Ascending aorta (tissue), 2 donors: ENCODE measurements around the gene PRR36. TPM values are rescaled to one million over a fixed set of nuclear protein-coding genes. Genes with fewer than 3 reads are reported as not detected.

Experiments
- DNase-seq, 2 donors: peaks; one replicate each; pipeline ENCODE4 v3.0.0-alpha.2; 2019; ENCODE audit warnings: low spot score in 2 of 2
- H3K27ac ChIP-seq, 2 donors: fragments of 200-600 bp; sonication (generic); one replicate each; pipeline ENCODE4 v1.5.1; 2016 to 2017; ENCODE audit warnings: mild to moderate bottlenecking in 1 of 2
- H3K27me3 ChIP-seq: fragments of 200-600 bp; sonication (generic); one replicate; pipeline ENCODE4 v1.5.1; 2017
- H3K36me3 ChIP-seq, 2 donors: fragments of 200-600 bp; sonication (generic); one replicate each; pipeline ENCODE4 v1.5.1; 2016
- H3K4me1 ChIP-seq, 2 donors: fragments of 200-600 bp; sonication (generic); one replicate each; pipeline ENCODE4 v1.5.1; 2016 to 2017; ENCODE audit warnings: mild to moderate bottlenecking in 1 of 2
- H3K4me3 ChIP-seq, 2 donors: fragments of 200-600 bp; sonication (generic); one replicate each; pipeline ENCODE4 v1.5.1; 2016 to 2017; ENCODE audit warnings: mild to moderate bottlenecking in 1 of 2
- H3K9me3 ChIP-seq, 2 donors: fragments of 200-600 bp; sonication (generic); one replicate each; pipeline ENCODE4 v1.5.1; 2016
- intact Hi-C: fragments of 100-400 bp; cut with DNase I; formaldehyde crosslinking; loops from one replicate; pipeline ENCODE4 v1.15.1; 2023
- total RNA-seq: library from RNA; depleted of rRNA; stranded (reverse); fragments of >200 nt; gene quantifications from one replicate; pipeline ENCODE4 v1.1.0, GENCODE V29; 2016
- TF ChIP-seq, protein P1 (sequence below), 3 experiments: fragments of 200-600 bp in 2 of 3; fragments of 450-650 bp in 1 of 3; sonication (generic) in 2 of 3; IDR thresholded peaks; one replicate each; pipeline ENCODE4 v1.5.1; 2016 to 2019; ENCODE audit warnings: antibody characterized with exemption in 3 of 3, mild to moderate bottlenecking in 1 of 3, moderate library complexity in 1 of 3

The PRR36 gene
- total RNA-seq, 1 donor from 2014 or later = not detected

DNA sequence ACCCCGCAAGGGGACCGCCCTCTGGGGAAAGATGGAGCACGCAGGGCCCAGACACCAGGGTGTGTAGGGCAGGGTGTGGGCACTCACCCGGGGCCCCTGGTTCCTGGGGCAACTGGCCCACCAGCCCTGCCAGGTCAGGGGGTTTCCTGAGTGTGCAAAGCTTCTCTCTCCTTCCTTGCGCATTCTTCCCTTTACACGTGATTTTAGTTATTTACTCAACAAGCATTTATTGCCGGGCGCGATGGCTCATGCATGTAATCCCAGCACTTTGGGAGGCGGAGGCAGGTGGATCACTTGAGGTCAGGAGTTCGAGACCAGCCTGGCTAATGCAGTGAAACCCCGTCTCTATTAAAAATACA, 20.4 kb downstream of the PRR36 start:
- Histone ChIP-seq H3K4me3 (no peak overlapping the region), H3K9me3 (no peaks in the 10 kb centered on the region), H3K27me3 (no peaks in the 10 kb centered on the region), H3K36me3 (peaks cover 2 to 9% of the 10 kb centered on the region in 2 donors), H3K27ac (no peak overlapping the region), H3K4me1 (no peaks in the 10 kb centered on the region)
- intact Hi-C loops = loop anchor here (5.0 kb wide), 1 partner anchor 154 kb away; the partner anchor contains the start of gene ELAVL1
- DNase-seq = no peak
- TF ChIP-seq, protein P1, sequence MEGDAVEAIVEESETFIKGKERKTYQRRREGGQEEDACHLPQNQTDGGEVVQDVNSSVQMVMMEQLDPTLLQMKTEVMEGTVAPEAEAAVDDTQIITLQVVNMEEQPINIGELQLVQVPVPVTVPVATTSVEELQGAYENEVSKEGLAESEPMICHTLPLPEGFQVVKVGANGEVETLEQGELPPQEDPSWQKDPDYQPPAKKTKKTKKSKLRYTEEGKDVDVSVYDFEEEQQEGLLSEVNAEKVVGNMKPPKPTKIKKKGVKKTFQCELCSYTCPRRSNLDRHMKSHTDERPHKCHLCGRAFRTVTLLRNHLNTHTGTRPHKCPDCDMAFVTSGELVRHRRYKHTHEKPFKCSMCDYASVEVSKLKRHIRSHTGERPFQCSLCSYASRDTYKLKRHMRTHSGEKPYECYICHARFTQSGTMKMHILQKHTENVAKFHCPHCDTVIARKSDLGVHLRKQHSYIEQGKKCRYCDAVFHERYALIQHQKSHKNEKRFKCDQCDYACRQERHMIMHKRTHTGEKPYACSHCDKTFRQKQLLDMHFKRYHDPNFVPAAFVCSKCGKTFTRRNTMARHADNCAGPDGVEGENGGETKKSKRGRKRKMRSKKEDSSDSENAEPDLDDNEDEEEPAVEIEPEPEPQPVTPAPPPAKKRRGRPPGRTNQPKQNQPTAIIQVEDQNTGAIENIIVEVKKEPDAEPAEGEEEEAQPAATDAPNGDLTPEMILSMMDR (IDR thresholded peaks at IDR 0.05) = no peak

DNA sequence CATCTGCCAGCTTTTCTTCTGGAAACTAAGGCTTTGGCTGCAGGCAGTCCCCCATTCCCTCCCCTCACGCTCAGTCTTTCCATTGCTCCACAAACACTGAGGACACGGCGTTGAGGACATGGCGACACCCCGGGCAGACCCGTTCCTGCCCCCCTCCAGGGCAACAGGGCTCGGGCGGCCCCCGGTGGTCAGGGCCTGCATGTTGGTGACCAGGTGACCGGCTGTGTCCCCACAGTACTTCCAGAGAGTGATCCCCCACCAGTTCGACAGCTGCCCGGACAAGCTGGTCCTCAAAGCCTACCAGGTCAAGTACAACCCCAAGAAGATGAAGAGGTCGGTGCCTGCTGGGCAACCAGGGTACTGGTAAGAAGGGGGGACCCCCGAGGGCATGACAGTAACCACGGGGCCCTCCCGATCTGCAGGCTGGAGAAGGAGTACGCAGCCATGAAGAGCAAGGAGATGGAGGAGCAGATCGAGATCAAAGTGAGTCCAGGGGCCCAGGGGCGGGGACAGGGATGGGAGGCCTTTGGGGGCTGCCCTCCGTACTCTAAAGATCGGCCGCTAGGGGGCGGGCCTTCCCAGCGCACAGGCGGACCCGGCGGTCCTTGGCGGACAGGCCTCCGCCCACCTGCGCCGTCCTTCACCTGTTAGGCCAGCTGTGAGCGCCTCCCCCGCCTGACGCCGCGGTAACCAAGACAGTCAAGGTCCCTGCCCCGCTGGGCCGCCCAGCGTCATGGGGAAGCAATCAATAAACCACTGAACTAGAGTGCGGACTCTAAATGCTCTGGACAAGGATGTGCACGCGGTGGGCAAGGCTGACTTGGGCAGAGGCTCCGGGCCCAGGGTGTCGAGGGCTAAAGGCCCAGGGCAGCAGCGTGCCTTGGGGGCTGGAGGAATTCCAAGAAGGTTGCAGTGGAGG, 21.1 kb downstream of the PRR36 start:
- Histone ChIP-seq H3K27ac (no peak overlapping the region), H3K4me3 (no peak overlapping the region), H3K36me3 (peaks cover 2 to 5% of the 10 kb centered on the region in 2 donors), H3K4me1 (no peaks in the 10 kb centered on the region), H3K9me3 (no peaks in the 10 kb centered on the region), H3K27me3 (no peaks in the 10 kb centered on the region)
- intact Hi-C loops = loop anchor here (5.0 kb wide), 1 partner anchor 154 kb away; the partner anchor contains the start of gene ELAVL1
- no peak for DNase-seq
- TF ChIP-seq, protein P1 (IDR thresholded peaks at IDR 0.05) = peak; percentile 55 to 81 (median 71)

- H3K4me1 ChIP-seq = no peaks in the 10 kb centered on the region
- no peak overlapping the region for H3K4me3 ChIP-seq
- no peaks in the 10 kb centered on the region for H3K27me3 ChIP-seq
- DNase-seq = no peak
- H3K27ac ChIP-seq = no peak overlapping the region
- TF ChIP-seq, protein P1 (IDR thresholded peaks at IDR 0.05) = no peak
- H3K36me3 ChIP-seq = peaks cover 0 to 2% of the 10 kb centered on the region in 2 donors
- intact Hi-C loops = loop anchor here (5.0 kb wide), 1 partner anchor 155 kb away; the partner anchor contains the start of gene ELAVL1
- H3K9me3 ChIP-seq = no peaks in the 10 kb centered on the region
Observed at GRCh38 chr19:7851623-7852500, 22.3 kb downstream of the PRR36 start.

- intact Hi-C loops = loop anchor here (5.0 kb wide), 1 partner anchor 156 kb away; the partner anchor contains the start of gene ELAVL1
Observed at GRCh38 chr19:7850945-7851622, 23.1 kb downstream of the PRR36 start.

More at GRCh38 chr19:7850945-7851622, 23.1 kb downstream of the PRR36 start:
- TF ChIP-seq, protein P1 (IDR thresholded peaks at IDR 0.05) = no peak
- Histone ChIP-seq H3K36me3 (peaks cover 0 to 2% of the 10 kb centered on the region in 2 donors), H3K4me3 (no peak overlapping the region), H3K27ac (no peak overlapping the region), H3K9me3 (no peaks in the 10 kb centered on the region), H3K27me3 (no peaks in the 10 kb centered on the region), H3K4me1 (no peaks in the 10 kb centered on the region)
- no peak for DNase-seq
